OCI-LY7 (cell line): ENCODE results near the gene IL12RB2. TPM values are rescaled to one million over a fixed set of nuclear protein-coding genes. Genes with fewer than 3 reads are reported as not detected.
"Not testable (repeated sequence)": the region's sequence is repeated elsewhere in the genome, so short reads cannot be mapped to it uniquely, and the experiment has no call there.

Experiments used
- BruUV-seq: library from RNA; stranded (reverse); fragments of 400-500 nt; replicated peaks from 2 replicates; lab custom pipeline; 2021; lab: Mats Ljungman, UMichigan
- CTCF ChIA-PET: fragments of 300-600 bp; sonication (Branson Sonifier 250); formaldehyde crosslinking; loops from one replicate; lab custom pipeline; 2022; ENCODE audit warnings: antibody characterized with exemption; ENCODE audit not compliant: unreplicated experiment; lab: Charles Lee
- POLR2A ChIA-PET: fragments of 300-600 bp; sonication (Branson Sonifier 250); formaldehyde crosslinking; loops from one replicate; lab custom pipeline; 2022; ENCODE audit warnings: antibody characterized with exemption; lab: Charles Lee
- DNase-seq: peaks from one replicate; pipeline ENCODE4 v3.0.0-alpha.2; 2015; ENCODE audit warnings: low spot score
- H2AFZ ChIP-seq: fragments of 200-600 bp; sonication (generic), shearing (Covaris generic); 2 replicates; pipeline ENCODE4 v1.6.1; 2014; ENCODE audit warnings: mild to moderate bottlenecking, antibody characterized with exemption, low read length, moderate library complexity
- H3K27ac ChIP-seq: fragments of 200-600 bp; sonication (generic); 2 replicates; pipeline ENCODE4 v1.5.1; 2014; ENCODE audit warnings: mixed run types, low read depth, mild to moderate bottlenecking, moderate library complexity, low read length, inconsistent platforms; ENCODE audit not compliant: poor library complexity, severe bottlenecking
- H3K36me3 ChIP-seq: fragments of 200-600 bp; sonication (generic); 2 replicates; pipeline ENCODE4 v1.6.1; 2014; ENCODE audit warnings: mild to moderate bottlenecking, antibody characterized with exemption, low read length, moderate library complexity, mixed read lengths; ENCODE audit not compliant: insufficient read depth
- H3K4me1 ChIP-seq: fragments of 200-600 bp; sonication (generic); 2 replicates; pipeline ENCODE4 v1.5.1; 2014; ENCODE audit warnings: mild to moderate bottlenecking, low read length; ENCODE audit not compliant: insufficient read depth, poor library complexity, severe bottlenecking
- H3K4me2 ChIP-seq: fragments of 200-600 bp; sonication (generic); 2 replicates; pipeline ENCODE4 v1.6.1; 2014; ENCODE audit warnings: mild to moderate bottlenecking, low read length
- H3K4me3 ChIP-seq: fragments of 200-600 bp; sonication (generic); 2 replicates; pipeline ENCODE4 v1.5.1; 2014; ENCODE audit warnings: mild to moderate bottlenecking, low read depth, low read length; ENCODE audit not compliant: poor library complexity, severe bottlenecking
- H3K79me2 ChIP-seq: fragments of 200-600 bp; sonication (generic); 2 replicates; pipeline ENCODE4 v1.6.1; 2016; ENCODE audit warnings: low read depth, mild to moderate bottlenecking, low read length, moderate library complexity, mixed read lengths; ENCODE audit not compliant: insufficient read depth
- H3K9me2 ChIP-seq: fragments of 200-600 bp; sonication (generic); 2 replicates; pipeline ENCODE4 v1.6.1; 2016; ENCODE audit warnings: mild to moderate bottlenecking, low read length, mixed read lengths; ENCODE audit not compliant: insufficient read depth
- H3K9me3 ChIP-seq: fragments of 200-600 bp; sonication (generic); 2 replicates; pipeline ENCODE4 v1.6.1; 2014; ENCODE audit warnings: mild to moderate bottlenecking, mixed run types, low read length, mixed read lengths
- H4K20me1 ChIP-seq: fragments of 200-600 bp; sonication (generic); 2 replicates; pipeline ENCODE4 v1.6.1; 2014; ENCODE audit warnings: mild to moderate bottlenecking, antibody characterized with exemption, low read length, moderate library complexity, mixed read lengths; ENCODE audit not compliant: insufficient read depth
- EZH2phosphoT487 ChIP-seq: fragments of 200-600 bp; sonication (generic); IDR thresholded peaks from 2 replicates; pipeline ENCODE4 v1.6.1; 2018; ENCODE audit warnings: low read depth, borderline replicate concordance, mild to moderate bottlenecking, mixed run types, antibody characterized with exemption, low read length, moderate library complexity, mixed read lengths
- intact Hi-C: fragments of 100-400 bp; cut with micrococcal nuclease; formaldehyde crosslinking; loops from one replicate; pipeline ENCODE4 v1.10.0; 2022; ENCODE audit not compliant: unreplicated experiment
- total RNA-seq, 2 experiments: library from RNA; depleted of rRNA in 1 of 2; stranded (reverse); fragments of >200 nt in 1 of 2; shearing (Covaris generic) in 1 of 2; gene quantifications; 2 replicates each; pipeline ENCODE4 v1.2.3, GENCODE V29; 2014 to 2022
- TF ChIP-seq, protein P1 (sequence below): fragments of 200-600 bp; sonication (generic); conservative IDR thresholded peaks from 2 replicates; pipeline ENCODE4 v1.5.1; 2014; ENCODE audit warnings: mild to moderate bottlenecking, antibody characterized with exemption, low read length, moderate library complexity, mixed read lengths

IL12RB2 gene
- total RNA-seq, 2 experiments from 2014 or later: not detected

DNA sequence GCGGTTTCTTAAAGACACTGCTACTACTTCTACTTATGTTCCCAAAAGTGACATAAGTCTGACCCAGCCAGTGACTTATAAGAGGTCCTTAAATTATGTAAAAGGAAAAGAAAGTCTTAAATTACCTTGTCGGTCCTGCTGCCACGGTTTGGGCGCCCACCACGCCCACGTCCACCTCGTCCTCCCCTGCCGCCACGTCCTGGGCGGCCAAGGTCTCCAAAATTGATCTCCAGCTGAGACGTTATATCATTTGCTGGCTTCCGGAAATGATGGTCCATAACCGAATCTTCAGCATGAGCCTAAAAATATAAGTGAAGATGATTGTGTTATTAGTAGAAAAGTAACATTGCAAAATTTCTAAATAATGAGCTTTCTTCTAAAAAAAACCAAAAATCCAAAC lies 107.4 kb downstream of the IL12RB2 start:
- Histone ChIP-seq H3K4me3 (no peak overlapping the region), H3K36me3 (peaks cover 97% of the 10 kb centered on the region), H3K4me2 (no peak overlapping the region), H3K9me3 (no peaks in the 10 kb centered on the region), H3K9me2 (no peaks in the 10 kb centered on the region), H3K79me2 (peaks cover 78% of the 10 kb centered on the region), H2AFZ (no peak overlapping the region), H3K4me1 (no peaks in the 10 kb centered on the region), H4K20me1 (peaks cover 59% of the 10 kb centered on the region), H3K27ac (no peak overlapping the region)
- POLR2A ChIA-PET: interaction anchor here (0.8 to 1.6 kb wide), 4 partner anchors 8 to 28 kb away, joined by 3 to 8 read pairs (median 4); no protein-coding TSS in a partner anchor
- BruUV-seq: no TSS peak
- DNase-seq: no peak
- no peak for TF ChIP-seq EZH2phosphoT487
- TF ChIP-seq, protein P1, sequence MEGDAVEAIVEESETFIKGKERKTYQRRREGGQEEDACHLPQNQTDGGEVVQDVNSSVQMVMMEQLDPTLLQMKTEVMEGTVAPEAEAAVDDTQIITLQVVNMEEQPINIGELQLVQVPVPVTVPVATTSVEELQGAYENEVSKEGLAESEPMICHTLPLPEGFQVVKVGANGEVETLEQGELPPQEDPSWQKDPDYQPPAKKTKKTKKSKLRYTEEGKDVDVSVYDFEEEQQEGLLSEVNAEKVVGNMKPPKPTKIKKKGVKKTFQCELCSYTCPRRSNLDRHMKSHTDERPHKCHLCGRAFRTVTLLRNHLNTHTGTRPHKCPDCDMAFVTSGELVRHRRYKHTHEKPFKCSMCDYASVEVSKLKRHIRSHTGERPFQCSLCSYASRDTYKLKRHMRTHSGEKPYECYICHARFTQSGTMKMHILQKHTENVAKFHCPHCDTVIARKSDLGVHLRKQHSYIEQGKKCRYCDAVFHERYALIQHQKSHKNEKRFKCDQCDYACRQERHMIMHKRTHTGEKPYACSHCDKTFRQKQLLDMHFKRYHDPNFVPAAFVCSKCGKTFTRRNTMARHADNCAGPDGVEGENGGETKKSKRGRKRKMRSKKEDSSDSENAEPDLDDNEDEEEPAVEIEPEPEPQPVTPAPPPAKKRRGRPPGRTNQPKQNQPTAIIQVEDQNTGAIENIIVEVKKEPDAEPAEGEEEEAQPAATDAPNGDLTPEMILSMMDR: no peak
- CTCF ChIA-PET: no interaction called here
- intact Hi-C loops: no loop called here

DNA sequence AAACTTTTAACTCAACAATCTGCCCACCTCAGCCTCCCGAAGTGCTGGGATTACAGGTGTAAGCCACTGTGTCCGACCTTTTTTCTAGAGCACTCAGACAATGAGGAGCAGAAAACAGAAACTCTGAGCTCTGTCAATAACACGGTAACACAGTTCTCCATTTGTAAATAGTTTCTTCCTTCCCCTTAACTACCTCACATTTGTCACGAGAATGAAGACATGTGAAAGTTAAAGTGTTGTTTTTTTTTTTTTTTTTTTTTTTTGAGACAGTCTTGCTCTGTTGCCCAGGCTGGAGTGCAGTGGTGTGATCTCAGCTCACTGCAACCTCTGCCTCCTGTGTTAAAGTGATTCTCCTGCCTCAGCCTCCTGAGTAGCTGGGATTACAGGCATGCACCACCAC lies 110.1 kb downstream of the IL12RB2 start:
- POLR2A ChIA-PET: interaction anchor here (0.7 to 1.7 kb wide), 3 partner anchors 10 to 14 kb away, joined by 3 to 6 read pairs (median 5); no protein-coding TSS in a partner anchor
- H4K20me1 ChIP-seq: peaks cover 71% of the 10 kb centered on the region
- H3K36me3 ChIP-seq: peaks cover 99% of the 10 kb centered on the region
- H3K4me3 ChIP-seq, intact Hi-C loops, CTCF ChIA-PET, H3K4me2 ChIP-seq, H3K4me1 ChIP-seq, DNase-seq, BruUV-seq, H3K27ac ChIP-seq, H3K9me2 ChIP-seq, H2AFZ ChIP-seq, H3K9me3 ChIP-seq: not testable (repeated sequence)
- H3K79me2 ChIP-seq: peaks cover 90% of the 10 kb centered on the region

DNA sequence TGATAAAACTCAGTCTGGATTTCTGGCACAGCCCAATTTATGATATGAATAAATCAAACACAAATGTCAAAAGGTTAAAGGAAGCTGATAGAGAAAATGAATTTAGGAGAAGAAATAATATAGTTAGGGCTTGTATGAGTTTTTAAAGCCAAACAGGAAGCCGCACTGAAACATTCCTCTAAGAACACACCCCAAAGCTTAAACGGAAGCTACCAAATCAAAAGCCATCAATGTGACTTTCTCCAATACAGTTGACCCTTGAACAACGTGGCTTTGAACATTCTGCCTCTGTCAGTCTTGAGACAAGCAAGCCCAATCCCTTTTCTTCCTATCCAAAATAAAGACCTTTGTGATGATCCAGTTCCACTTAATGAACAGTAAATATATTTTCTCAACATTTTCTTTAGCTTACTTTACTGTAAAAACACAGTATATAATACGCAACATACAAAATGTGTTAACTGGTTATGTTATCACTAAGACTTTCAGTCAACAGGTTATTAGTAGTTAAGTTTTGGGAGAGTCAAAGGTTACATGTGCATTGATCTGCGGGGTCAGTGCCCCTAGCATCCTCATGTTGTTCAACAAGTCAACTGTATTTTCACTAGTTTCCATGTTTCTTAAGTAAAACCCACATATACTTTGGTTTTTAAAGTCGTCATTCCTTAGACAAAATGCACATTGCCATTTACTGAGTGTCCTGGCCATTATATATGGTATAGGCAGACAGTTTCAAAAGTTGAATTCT lies 111.3 kb downstream of the IL12RB2 start:
- Histone ChIP-seq H3K36me3 (peaks cover 100% of the 10 kb centered on the region), H3K79me2 (peaks cover 98% of the 10 kb centered on the region), H3K9me3 (no peaks in the 10 kb centered on the region), H3K4me2 (no peak overlapping the region), H4K20me1 (peaks cover 74% of the 10 kb centered on the region), H3K9me2 (no peaks in the 10 kb centered on the region), H3K4me3 (no peak overlapping the region), H3K4me1 (no peaks in the 10 kb centered on the region), H3K27ac (no peak overlapping the region), H2AFZ (no peak overlapping the region)
- DNase-seq: no peak
- TF ChIP-seq, protein P1: no peak
- TF ChIP-seq EZH2phosphoT487: no peak
- CTCF ChIA-PET: no interaction called here
- intact Hi-C loops: no loop called here
- BruUV-seq: no TSS peak
- POLR2A ChIA-PET: interaction anchor here (0.7 to 1.8 kb wide), 5 partner anchors 8 to 12 kb away, joined by 3 to 5 read pairs (median 3); partner anchors contain the start of gene SERBP1
